Sigmoid colon (tissue), 3 donors: ENCODE measurements around the gene IRX4.

ENCODE experiments used
- POLR2A ChIP-seq, 2 donors: fragments of 450-650 bp; IDR thresholded peaks; one replicate each; pipeline ENCODE4 v1.6.1; 2016; ENCODE audit warnings: antibody characterized with exemption in 2 of 2, mild to moderate bottlenecking in 2 of 2, moderate library complexity in 2 of 2
- TF ChIP-seq, protein P1 (sequence below), 4 experiments: fragments of 450-650 bp in 3 of 4; fragments of 200-600 bp in 1 of 4; IDR thresholded peaks; one replicate each; pipeline ENCODE4 v1.5.1; 2016 to 2019; ENCODE audit warnings: antibody characterized with exemption in 4 of 4, mild to moderate bottlenecking in 3 of 4, moderate library complexity in 2 of 4

DNA sequence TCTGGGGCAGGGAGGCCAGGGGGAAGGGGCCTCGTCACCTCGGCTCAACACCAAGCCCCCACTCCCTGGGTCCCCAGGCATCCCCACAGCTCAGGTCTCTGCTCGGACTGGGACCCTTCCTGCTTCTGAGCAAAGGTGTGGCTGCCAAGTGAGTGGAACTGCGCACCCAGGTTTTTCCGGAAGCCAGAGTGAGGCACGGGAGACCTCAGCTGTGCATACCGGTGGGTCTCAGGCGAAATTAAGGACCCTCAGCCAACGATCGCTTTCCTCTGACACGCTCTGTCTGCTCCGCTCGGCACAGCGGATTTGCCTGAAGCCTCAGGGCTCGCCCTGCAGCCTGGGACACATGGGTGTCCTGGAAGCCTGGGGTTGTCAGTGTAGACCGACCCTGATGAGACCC lies 41.0 kb upstream of the IRX4 start:
- TF ChIP-seq, protein P1, sequence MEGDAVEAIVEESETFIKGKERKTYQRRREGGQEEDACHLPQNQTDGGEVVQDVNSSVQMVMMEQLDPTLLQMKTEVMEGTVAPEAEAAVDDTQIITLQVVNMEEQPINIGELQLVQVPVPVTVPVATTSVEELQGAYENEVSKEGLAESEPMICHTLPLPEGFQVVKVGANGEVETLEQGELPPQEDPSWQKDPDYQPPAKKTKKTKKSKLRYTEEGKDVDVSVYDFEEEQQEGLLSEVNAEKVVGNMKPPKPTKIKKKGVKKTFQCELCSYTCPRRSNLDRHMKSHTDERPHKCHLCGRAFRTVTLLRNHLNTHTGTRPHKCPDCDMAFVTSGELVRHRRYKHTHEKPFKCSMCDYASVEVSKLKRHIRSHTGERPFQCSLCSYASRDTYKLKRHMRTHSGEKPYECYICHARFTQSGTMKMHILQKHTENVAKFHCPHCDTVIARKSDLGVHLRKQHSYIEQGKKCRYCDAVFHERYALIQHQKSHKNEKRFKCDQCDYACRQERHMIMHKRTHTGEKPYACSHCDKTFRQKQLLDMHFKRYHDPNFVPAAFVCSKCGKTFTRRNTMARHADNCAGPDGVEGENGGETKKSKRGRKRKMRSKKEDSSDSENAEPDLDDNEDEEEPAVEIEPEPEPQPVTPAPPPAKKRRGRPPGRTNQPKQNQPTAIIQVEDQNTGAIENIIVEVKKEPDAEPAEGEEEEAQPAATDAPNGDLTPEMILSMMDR (IDR thresholded peaks at IDR 0.05), result no peak
- no peak for TF ChIP-seq POLR2A (IDR thresholded peaks at IDR 0.05)
